ENCODE data around the gene FHOD3. TPM values are rescaled to one million over a fixed set of nuclear protein-coding genes. Genes with fewer than 3 reads are reported as not detected.
"Not testable (repeated sequence)": the region's sequence is repeated elsewhere in the genome, so short reads cannot be mapped to it uniquely, and the experiment has no call there.

FHOD3 gene
- total RNA-seq, 1 donor: not detected

DNA sequence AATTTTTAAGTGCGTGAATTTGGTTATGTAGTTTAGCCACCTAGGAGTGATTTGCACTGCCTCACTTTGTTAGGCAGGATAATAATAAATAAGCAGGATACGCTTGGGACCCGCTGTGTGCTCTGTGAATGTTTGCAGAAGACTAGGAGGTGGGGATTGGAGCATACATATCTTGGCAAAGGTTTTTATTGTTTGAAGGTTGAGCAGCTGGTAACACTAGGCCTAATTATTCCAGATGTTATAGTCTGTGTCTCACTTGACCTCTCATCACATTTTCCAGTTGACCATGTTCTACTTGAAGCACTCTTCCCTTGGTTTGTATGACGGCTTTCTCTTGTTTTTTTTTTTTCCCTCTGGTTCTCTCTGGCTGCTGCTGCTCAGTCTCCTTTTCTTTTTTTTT, 42.7 kb downstream of the FHOD3 start:
- H3K4me3 ChIP-seq (ENCODE audit: low read length): no peak overlapping the region
- no peaks in the 10 kb centered on the region for H3K9me3 ChIP-seq (ENCODE audit: low read depth, low read length)
- H3K4me1 ChIP-seq (ENCODE audit: insufficient read depth, low read length): no peaks in the 10 kb centered on the region
- H3K27me3 ChIP-seq (ENCODE audit: insufficient read depth, low read length): no peaks in the 10 kb centered on the region

DNA sequence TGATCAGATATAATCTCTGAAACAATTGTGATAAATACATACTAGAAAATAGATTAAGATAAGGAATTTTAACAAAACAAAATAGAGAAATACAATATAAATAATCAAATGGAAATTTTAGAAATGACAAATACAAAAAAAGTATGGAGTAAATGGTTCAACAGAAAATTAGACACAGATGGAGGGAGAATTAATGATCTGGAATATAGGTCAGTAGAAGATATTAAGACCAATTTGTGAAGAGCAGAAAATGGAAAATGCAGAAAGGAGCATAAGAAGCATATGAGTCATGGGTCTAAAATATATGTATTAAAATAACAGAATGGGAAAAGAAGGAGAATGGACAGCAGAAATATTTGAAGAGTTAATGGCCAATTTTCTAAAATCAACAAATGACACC, 44.4 kb downstream of the FHOD3 start:
- Histone ChIP-seq H3K4me3 (ENCODE audit: low read length) (no peak overlapping the region), H3K27me3 (ENCODE audit: insufficient read depth, low read length) (no peaks in the 10 kb centered on the region), H3K9me3 (ENCODE audit: low read depth, low read length) (no peaks in the 10 kb centered on the region), H3K4me1 (ENCODE audit: insufficient read depth, low read length) (no peaks in the 10 kb centered on the region)

DNA sequence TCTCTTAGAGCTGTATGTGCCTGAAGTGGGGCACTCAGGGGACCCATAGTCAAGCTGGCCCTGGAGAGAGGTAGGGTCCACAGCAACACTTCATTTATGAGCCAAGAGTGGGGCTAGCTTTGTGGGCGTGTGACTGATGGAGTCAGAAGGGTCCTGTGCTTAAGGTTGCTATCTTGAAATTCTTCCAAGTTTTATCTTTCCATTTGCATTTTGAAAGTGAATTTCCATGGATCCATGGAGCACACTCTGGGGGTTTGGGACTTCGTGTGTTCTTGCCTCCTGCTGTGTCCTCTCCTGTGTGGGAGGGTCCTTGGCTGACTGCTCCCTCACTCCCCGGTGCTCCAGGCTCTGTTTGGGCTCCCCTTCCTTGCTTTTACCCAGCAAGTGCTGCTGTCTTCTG, 50.8 kb downstream of the FHOD3 start:
- Histone ChIP-seq H3K27me3 (ENCODE audit: insufficient read depth, low read length) (no peaks in the 10 kb centered on the region), H3K9me3 (ENCODE audit: low read depth, low read length) (no peaks in the 10 kb centered on the region), H3K4me3 (ENCODE audit: low read length) (no peak overlapping the region), H3K4me1 (ENCODE audit: insufficient read depth, low read length) (no peaks in the 10 kb centered on the region)

DNA sequence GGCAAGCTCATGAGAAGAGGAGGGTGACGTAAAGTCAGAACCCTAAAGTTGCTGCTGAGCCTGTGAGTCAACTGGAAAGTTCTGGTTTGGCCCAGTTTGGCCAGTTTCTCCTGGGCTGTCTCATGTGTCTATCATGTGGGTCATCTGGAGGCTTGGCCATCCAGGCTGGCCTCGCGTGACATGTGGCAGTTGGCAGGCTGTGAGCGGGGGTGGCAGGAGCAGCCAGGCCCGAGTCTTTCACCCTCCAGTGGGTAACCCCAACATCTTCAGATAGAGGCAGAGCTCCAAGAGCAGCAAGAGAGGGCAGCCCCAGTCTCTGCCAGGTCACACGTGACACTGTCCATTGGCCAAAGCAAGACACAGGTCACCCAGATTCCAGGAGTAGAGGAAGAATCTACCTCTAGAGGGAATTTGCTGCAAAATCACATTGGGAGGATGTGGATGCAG, 51.5 kb downstream of the FHOD3 start:
- no peaks in the 10 kb centered on the region for H3K27me3 ChIP-seq (ENCODE audit: insufficient read depth, low read length)
- H3K4me3 ChIP-seq (ENCODE audit: low read length): no peak overlapping the region
- H3K4me1 ChIP-seq (ENCODE audit: insufficient read depth, low read length): no peaks in the 10 kb centered on the region
- no peaks in the 10 kb centered on the region for H3K9me3 ChIP-seq (ENCODE audit: low read depth, low read length)

DNA sequence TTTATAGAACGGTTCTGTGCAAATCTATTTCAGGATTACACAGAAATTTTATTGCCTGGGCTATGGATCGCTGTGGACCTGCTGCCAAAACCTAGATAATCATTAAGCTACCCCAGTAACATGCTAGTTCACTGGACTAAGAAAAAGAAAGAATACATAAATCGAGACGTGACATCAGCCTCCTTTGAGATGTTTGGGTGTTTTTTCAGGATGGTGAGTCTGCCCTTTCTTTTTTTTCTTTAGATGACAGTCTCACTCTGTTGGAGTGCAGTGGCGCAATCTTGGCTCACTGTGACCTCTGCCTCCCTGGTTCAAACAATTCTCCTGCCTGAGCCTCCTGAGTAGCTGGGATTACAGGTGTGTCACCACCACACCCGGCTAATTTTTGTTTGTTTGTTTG, 52.0 kb downstream of the FHOD3 start:
- H3K4me3 ChIP-seq (ENCODE audit: low read length): no peak overlapping the region
- no peaks in the 10 kb centered on the region for H3K4me1 ChIP-seq (ENCODE audit: insufficient read depth, low read length)
- no peaks in the 10 kb centered on the region for H3K27me3 ChIP-seq (ENCODE audit: insufficient read depth, low read length)
- no peaks in the 10 kb centered on the region for H3K9me3 ChIP-seq (ENCODE audit: low read depth, low read length)

DNA sequence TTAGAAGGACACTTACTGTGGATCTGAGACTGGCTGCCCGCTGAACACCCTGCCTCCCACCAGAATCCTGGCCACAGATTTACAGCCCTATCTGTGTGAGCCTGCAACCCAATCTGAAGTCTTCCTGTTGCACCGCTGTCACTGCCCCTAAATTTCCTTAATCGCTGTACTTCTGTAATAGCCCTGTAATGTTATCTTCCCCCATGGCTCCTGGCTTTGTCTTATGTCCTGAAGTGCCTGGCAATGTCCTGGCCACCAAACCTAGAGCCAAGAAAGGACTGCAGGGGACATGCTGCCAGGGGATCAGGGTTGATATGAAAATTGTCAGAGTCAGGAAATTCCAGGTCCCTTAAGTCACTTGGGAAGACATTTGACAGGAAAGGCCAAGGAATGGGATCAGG, 52.7 kb downstream of the FHOD3 start:
- no peaks in the 10 kb centered on the region for H3K4me1 ChIP-seq (ENCODE audit: insufficient read depth, low read length)
- H3K27me3 ChIP-seq (ENCODE audit: insufficient read depth, low read length): no peaks in the 10 kb centered on the region
- H3K9me3 ChIP-seq (ENCODE audit: low read depth, low read length): no peaks in the 10 kb centered on the region
- no peak overlapping the region for H3K4me3 ChIP-seq (ENCODE audit: low read length)

DNA sequence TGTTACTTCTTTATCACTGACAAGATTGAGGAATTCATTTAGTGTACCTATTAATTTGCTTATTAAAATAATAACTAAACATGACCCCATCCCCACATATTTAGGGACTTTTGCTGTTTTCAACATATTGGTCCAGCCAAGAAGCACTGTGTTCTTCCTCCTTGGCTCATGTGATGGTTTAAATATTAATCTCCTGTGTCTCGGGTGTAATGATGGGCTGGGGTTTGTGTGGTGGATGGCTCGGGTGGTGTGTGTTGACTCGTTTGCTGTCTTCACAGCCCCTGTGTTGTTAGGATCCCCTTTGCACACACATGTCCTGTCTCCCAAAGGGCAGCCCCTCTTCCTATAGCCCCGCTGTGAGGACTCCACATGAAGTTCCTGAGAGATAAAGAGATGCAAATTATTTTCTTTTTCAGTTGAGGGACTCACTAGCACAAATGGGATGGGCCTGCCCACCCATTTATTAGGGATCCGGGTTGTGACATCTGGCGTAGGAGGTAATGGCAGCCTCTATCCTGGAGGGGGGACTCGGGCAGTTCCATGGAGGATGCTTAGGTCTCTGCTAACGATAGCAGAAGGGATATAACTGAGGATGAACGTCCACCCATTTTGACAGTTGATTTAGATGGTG, 53.4 kb downstream of the FHOD3 start:
- Histone ChIP-seq H3K27me3 (ENCODE audit: insufficient read depth, low read length) (no peaks in the 10 kb centered on the region), H3K4me1 (ENCODE audit: insufficient read depth, low read length) (no peaks in the 10 kb centered on the region), H3K4me3 (ENCODE audit: low read length) (no peak overlapping the region), H3K9me3 (ENCODE audit: low read depth, low read length) (no peaks in the 10 kb centered on the region)

DNA sequence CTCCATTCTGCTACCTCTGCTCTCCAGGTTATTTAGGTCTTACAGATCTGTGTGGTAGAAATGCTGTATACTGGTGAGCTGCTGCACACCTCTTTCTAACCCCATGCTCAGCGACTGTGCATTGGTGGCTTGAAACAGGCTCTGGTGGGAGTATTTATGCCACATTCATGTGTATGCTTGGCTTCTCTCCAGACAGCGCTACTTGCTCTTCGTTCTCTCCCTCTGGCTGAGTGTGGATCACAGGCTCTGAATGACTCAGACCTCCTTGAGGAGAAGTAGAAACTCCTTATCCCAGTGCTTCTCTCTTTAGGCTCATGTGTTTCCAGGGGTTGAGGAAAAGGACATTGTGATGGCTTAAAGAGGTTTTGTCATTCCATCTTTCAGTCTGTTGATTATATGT, 54.9 kb downstream of the FHOD3 start:
- Histone ChIP-seq H3K27me3 (ENCODE audit: insufficient read depth, low read length) (no peaks in the 10 kb centered on the region), H3K4me3 (ENCODE audit: low read length) (no peak overlapping the region), H3K4me1 (ENCODE audit: insufficient read depth, low read length) (no peaks in the 10 kb centered on the region), H3K9me3 (ENCODE audit: low read depth, low read length) (no peaks in the 10 kb centered on the region)

DNA sequence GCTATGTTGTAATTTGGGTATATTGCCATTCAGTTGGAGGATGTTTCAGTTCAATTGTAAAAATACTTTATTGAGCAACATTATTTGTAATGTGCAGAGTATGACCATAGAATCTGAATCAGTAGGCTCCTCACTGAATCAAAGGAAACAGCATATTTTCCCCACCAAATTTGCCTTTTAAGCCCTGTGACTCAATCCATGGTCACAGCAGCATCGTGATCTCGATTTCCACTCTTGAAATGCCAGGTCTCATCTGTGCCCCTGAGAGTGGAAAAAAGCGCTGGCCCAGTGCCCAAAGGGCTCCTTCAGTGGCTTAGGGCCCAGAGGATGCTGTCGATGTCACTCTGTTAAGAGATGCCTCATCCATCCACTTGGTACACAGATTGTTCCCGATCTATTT, 57.5 kb downstream of the FHOD3 start:
- H3K9me3 ChIP-seq (ENCODE audit: low read depth, low read length): no peaks in the 10 kb centered on the region

DNA sequence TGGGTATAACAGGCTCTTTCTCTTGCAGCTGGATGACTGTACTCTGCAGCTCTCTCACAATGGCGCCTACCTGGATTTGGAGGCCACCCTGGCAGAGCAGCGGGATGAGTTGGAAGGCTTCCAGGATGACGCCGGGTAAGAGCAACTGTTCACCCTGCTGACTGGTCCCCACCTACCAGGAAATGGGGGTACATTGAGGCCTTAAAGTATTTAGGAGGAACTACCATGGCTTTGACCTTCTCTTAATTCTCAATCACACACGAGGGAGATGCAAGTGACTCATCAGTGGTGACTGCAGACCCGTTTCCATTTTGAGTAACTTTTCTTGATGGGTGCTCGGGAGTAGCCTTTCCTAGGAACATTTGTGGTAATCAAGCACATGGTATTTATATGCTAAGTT, 58.0 kb downstream of the FHOD3 start:
- H3K4me3 ChIP-seq (ENCODE audit: low read length): no peak overlapping the region
- no peaks in the 10 kb centered on the region for H3K27me3 ChIP-seq (ENCODE audit: insufficient read depth, low read length)
- no peaks in the 10 kb centered on the region for H3K9me3 ChIP-seq (ENCODE audit: low read depth, low read length)
- no peaks in the 10 kb centered on the region for H3K4me1 ChIP-seq (ENCODE audit: insufficient read depth, low read length)

More for the DNA sequence above, 57.5 kb downstream of the FHOD3 start:
- Histone ChIP-seq H3K4me3 (ENCODE audit: low read length) (no peak overlapping the region), H3K27me3 (ENCODE audit: insufficient read depth, low read length) (no peaks in the 10 kb centered on the region), H3K4me1 (ENCODE audit: insufficient read depth, low read length) (no peaks in the 10 kb centered on the region)

DNA sequence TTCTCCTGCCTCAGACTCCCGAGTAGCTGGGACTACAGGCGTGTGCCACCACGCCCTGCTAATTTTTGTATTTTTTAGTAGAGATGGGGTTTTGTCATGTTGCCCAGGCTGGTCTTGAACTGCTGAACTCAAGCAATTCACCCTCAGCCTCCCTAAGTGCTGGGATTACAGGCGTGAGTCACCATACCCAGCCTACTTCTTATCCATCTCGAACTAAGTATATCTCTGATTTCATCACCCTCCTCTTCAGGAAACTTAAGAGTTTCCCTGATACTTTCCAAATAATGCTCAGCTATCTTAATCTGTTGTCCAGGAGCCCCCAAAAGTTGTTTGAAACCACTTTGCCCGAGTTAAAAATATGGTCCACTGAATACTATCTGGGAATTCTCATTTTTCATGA, 59.2 kb downstream of the FHOD3 start:
- not testable (repeated sequence) for H3K27me3 ChIP-seq (ENCODE audit: insufficient read depth, low read length); H3K4me3 ChIP-seq (ENCODE audit: low read length); H3K4me1 ChIP-seq (ENCODE audit: insufficient read depth, low read length); H3K9me3 ChIP-seq (ENCODE audit: low read depth, low read length)

DNA sequence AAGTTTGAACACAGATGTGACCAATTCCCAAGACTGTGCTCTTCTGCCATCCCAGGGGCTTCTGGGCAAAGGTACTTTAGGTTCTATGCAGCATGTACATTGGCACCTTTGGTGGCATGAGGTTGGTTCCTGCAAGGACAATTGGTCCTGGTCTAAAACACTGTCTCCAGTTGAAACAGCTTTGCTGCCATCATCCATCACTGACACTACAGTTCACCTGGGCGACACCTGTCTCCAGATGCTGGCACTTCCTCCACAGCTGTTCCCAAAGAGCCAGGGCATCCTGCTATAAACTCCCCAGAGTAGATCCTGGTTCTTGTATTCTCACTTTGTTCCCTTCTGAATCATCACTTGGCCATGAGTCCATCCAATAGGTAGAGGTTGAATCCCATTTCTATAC, 60.6 kb downstream of the FHOD3 start:
- Histone ChIP-seq H3K4me3 (ENCODE audit: low read length) (no peak overlapping the region), H3K27me3 (ENCODE audit: insufficient read depth, low read length) (no peaks in the 10 kb centered on the region), H3K9me3 (ENCODE audit: low read depth, low read length) (no peaks in the 10 kb centered on the region), H3K4me1 (ENCODE audit: insufficient read depth, low read length) (no peaks in the 10 kb centered on the region)

DNA sequence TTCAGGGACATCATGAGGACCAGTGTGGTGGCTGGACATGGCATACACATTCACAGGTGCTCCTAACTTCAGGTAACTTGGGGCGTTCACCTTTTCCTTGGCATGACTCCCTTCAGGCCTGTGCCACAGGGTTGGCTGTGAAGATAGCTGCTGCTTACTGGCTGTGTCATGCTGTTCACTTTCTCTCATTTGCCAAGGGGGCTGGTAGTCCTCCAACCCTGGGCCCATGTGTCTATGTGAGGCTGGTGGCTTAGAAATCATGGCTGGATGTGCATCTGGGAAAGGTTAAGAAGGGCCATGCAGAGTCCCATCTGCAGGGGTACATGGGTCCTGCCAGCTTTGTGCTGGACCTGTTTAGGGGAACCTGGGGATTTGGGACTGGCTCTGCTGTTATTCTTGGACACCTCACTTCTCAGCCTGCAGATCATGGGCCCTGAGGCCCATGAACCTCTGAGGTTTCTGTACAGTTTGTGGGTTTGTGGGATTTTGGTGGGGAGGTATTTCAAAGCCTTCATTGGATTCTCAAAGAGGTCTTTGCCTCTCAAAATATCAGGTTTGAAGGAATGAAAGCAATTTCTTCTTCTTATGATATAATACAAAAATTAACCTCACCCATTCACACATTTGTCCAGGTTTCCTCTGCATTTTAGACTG, 62.9 kb downstream of the FHOD3 start:
- no peak overlapping the region for H3K4me3 ChIP-seq (ENCODE audit: low read length)
- no peaks in the 10 kb centered on the region for H3K9me3 ChIP-seq (ENCODE audit: low read depth, low read length)
- H3K27me3 ChIP-seq (ENCODE audit: insufficient read depth, low read length): no peaks in the 10 kb centered on the region
- no peaks in the 10 kb centered on the region for H3K4me1 ChIP-seq (ENCODE audit: insufficient read depth, low read length)

DNA sequence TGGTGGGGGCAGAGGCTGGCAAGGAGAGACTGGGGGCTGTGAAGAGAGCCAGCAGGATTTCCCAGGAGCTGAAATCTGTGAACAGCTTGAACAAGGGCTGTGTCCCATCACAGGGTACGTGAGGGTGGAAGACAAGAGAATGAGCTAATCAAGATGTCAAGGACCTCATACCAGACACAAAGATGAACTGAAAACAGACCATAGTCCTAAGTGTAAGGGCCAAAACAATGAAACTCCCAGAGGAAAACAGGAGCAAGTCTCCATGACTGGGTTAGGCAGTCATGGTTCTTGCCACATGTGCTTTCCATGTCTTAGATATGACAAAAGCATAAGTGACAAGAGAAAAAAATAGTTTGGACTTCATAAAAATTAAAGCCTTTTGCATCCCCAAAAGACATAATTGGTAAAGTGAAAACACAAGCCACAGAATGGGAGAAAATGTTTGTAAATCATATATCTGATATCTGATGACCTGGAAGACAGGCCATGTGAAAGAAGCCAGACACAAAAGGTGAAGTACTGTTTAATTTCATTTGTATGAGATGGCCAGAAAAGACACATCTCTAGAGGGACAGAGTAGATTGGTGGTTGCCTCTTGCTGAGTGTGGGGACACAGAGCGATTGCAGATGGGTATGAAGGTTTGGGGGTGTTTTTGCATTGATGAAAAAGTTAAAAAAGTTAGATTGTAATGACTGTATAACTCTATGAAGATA, 67.6 kb downstream of the FHOD3 start:
- H3K27me3 ChIP-seq (ENCODE audit: insufficient read depth, low read length): no peaks in the 10 kb centered on the region
- H3K9me3 ChIP-seq (ENCODE audit: low read depth, low read length): no peaks in the 10 kb centered on the region
- no peaks in the 10 kb centered on the region for H3K4me1 ChIP-seq (ENCODE audit: insufficient read depth, low read length)
- no peak overlapping the region for H3K4me3 ChIP-seq (ENCODE audit: low read length)

DNA sequence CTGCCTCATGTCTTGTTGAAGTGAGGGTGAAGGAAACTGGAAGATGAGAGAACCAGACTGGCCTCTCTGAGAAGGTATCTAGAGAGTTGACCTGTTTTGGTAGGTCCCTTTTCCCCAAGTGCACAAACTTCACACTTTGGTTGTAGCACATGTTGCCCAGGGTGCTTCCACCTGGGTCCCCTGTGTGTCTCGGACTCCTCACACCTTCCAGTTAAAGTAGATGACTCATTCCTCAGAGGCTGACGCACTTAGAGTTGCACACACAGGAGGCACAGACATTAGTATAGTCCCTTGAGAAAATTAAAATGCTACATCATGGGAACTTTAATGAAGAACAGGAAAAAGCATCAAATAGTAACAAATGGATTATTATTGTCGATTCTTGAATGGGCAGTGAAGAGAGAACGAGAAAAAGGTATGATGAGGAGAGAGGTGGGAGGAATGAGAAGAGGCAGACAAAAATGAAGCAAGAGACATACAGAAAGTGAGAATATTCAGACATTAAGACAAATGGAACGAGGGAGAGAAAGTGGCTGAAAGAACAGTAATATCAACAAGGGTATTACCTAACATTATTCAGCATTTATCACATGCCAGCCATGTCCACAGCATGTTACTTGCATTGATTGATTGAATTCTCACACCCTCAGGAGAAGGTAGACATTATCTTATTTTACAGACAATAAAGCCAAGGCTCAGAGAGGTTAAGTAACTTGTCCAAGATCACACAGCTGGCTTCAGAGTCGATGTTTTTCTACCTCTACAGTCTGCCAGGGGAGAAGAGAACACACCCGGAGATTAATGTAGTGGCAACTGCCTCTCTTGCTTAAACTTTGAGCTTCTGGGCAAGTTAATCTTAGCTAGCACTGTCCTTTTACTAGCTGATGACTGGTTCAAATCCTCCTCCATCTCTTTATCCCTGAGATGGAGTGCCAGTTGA, 68.6 kb downstream of the FHOD3 start:
- Histone ChIP-seq H3K9me3 (ENCODE audit: low read depth, low read length) (no peaks in the 10 kb centered on the region), H3K4me3 (ENCODE audit: low read length) (no peak overlapping the region), H3K4me1 (ENCODE audit: insufficient read depth, low read length) (no peaks in the 10 kb centered on the region), H3K27me3 (ENCODE audit: insufficient read depth, low read length) (peaks cover 6% of the 10 kb centered on the region)

All from mononuclear cell (primary cell).